GM23338 (cell line): ENCODE measurements around the gene ALCAM. TPM values are rescaled to one million over a fixed set of nuclear protein-coding genes. Genes with fewer than 3 reads are reported as not detected.

ENCODE experiments used
- ATAC-seq: fragments of 200-7000 bp; cut with Tn5 transposase; 3 replicates; pipeline ENCODE4 v1.9.1; 2020
- DNase-seq: peaks from one replicate; pipeline ENCODE4 v3.0.0-alpha.2; 2015; ENCODE audit warnings: low spot score
- H2AFZ ChIP-seq: fragments of 200-600 bp; sonication (generic); 2 replicates; pipeline ENCODE4 v1.8.0; 2016; ENCODE audit warnings: antibody characterized with exemption, mild to moderate bottlenecking, moderate library complexity
- H3F3A ChIP-seq: fragments of 200-600 bp; sonication (generic); replicated peaks from 2 replicates; pipeline ENCODE4 v1.8.0; 2017; ENCODE audit warnings: antibody characterized with exemption, mixed run types, low read depth
- H3K27ac ChIP-seq: fragments of 200-600 bp; sonication (generic); 2 replicates; pipeline ENCODE4 v1.6.1; 2016; ENCODE audit warnings: low read depth
- H3K27me3 ChIP-seq: fragments of 200-600 bp; sonication (generic); 2 replicates; pipeline ENCODE4 v1.8.0; 2016; ENCODE audit warnings: mild to moderate bottlenecking, mixed run types, moderate library complexity; ENCODE audit not compliant: insufficient read depth
- H3K36me3 ChIP-seq: fragments of 200-600 bp; sonication (generic); 2 replicates; pipeline ENCODE4 v1.8.0; 2016; ENCODE audit warnings: mild to moderate bottlenecking; ENCODE audit not compliant: insufficient read depth
- H3K4me1 ChIP-seq: fragments of 200-600 bp; sonication (generic); 2 replicates; pipeline ENCODE4 v1.8.0; 2016; ENCODE audit warnings: mild to moderate bottlenecking, moderate library complexity; ENCODE audit not compliant: insufficient read depth
- H3K4me2 ChIP-seq: fragments of 200-600 bp; sonication (generic); 2 replicates; pipeline ENCODE4 v1.7.1; 2017; ENCODE audit warnings: mixed run types
- H3K4me3 ChIP-seq: fragments of 200-600 bp; sonication (generic); 2 replicates; pipeline ENCODE4 v1.6.1; 2016; ENCODE audit warnings: mixed run types
- H3K79me2 ChIP-seq: fragments of 200-600 bp; sonication (generic); replicated peaks from 2 replicates; pipeline ENCODE4 v1.8.0; 2017; ENCODE audit warnings: mild to moderate bottlenecking; ENCODE audit not compliant: insufficient read depth
- H3K9me2 ChIP-seq: fragments of 200-600 bp; sonication (generic); 2 replicates; pipeline ENCODE4 v1.8.0; 2017; ENCODE audit not compliant: insufficient read depth
- H4K20me1 ChIP-seq: fragments of 200-600 bp; sonication (generic); replicated peaks from 2 replicates; pipeline ENCODE4 v1.8.0; 2017; ENCODE audit warnings: mild to moderate bottlenecking; ENCODE audit not compliant: insufficient read depth
- H3K27ac Mint-ChIP-seq: 2 replicates; pipeline ENCODE4 v1.8.0; 2020; ENCODE audit warnings: inconsistent platforms, mild to moderate bottlenecking, moderate library complexity, mixed read lengths
- H3K27me3 Mint-ChIP-seq: 3 replicates; pipeline ENCODE4 v1.8.0; 2022; ENCODE audit warnings: low read depth, mild to moderate bottlenecking, moderate library complexity, mixed read lengths, inconsistent platforms; ENCODE audit not compliant: insufficient read depth, poor library complexity
- H3K36me3 Mint-ChIP-seq: 3 replicates; pipeline ENCODE4 v1.8.0; 2021; ENCODE audit warnings: low read depth, mild to moderate bottlenecking, inconsistent platforms, moderate library complexity, mixed read lengths
- H3K4me1 Mint-ChIP-seq: 3 replicates; pipeline ENCODE4 v1.8.0; 2020; ENCODE audit warnings: mild to moderate bottlenecking, inconsistent platforms, mixed read lengths
- H3K4me3 Mint-ChIP-seq: 3 replicates; pipeline ENCODE4 v1.8.0; 2021; ENCODE audit warnings: moderate library complexity, mild to moderate bottlenecking, inconsistent platforms, mixed read lengths
- H3K9me3 Mint-ChIP-seq: 3 replicates; pipeline ENCODE4 v1.8.0; 2020; ENCODE audit warnings: moderate library complexity, mild to moderate bottlenecking, inconsistent platforms, mixed read lengths
- CREB1 ChIP-seq: fragments of 250-450 bp; sonication (Bioruptor Pico); IDR thresholded peaks from 2 replicates; pipeline ENCODE4 v1.5.0; 2020; ENCODE audit warnings: low read depth, mild to moderate bottlenecking, moderate library complexity
- EZH2 ChIP-seq: fragments of 200-600 bp; sonication (generic); IDR thresholded peaks from one replicate; pipeline ENCODE4 v1.8.0; 2017; ENCODE audit warnings: antibody characterized with exemption, mild to moderate bottlenecking, low read depth; ENCODE audit not compliant: unreplicated experiment
- EZH2phosphoT487 ChIP-seq: fragments of 200-600 bp; sonication (generic); IDR thresholded peaks from one replicate; pipeline ENCODE4 v1.8.1; 2018; ENCODE audit warnings: antibody characterized with exemption; ENCODE audit not compliant: unreplicated experiment
- JUNB ChIP-seq: IDR thresholded peaks from one replicate; pipeline ENCODE4 v1.6.1; 2016; ENCODE audit warnings: antibody characterized with exemption; ENCODE audit not compliant: unreplicated experiment
- NANOG ChIP-seq: IDR thresholded peaks from 2 replicates; pipeline ENCODE4 v1.6.1; 2016; ENCODE audit warnings: antibody characterized with exemption, borderline replicate concordance
- POLR2AphosphoS5 ChIP-seq: IDR thresholded peaks from 2 replicates; pipeline ENCODE4 v1.6.1; 2016; ENCODE audit warnings: antibody characterized with exemption, low read depth
- STAT1 ChIP-seq: IDR thresholded peaks from one replicate; pipeline ENCODE4 v1.6.1; 2016; ENCODE audit warnings: antibody characterized with exemption; ENCODE audit not compliant: unreplicated experiment
- ZNF114 ChIP-seq: fragments of 250-450 bp; sonication (Bioruptor Pico); IDR thresholded peaks from 2 replicates; pipeline ENCODE4 v1.5.0; 2020; ENCODE audit warnings: mild to moderate bottlenecking, moderate library complexity
- polyA plus RNA-seq: library from polyadenylated mRNA; unstranded; fragments of >200 nt; fragmentation: Nextera tagmentation; extraction: Ambion mirVana; gene quantifications from 2 replicates; pipeline ENCODE4 v1.2.1, GENCODE V29; 2016
- total RNA-seq: library from RNA; depleted of rRNA; stranded (reverse); fragments of >200 nt; shearing (Covaris generic); gene quantifications from 2 replicates; pipeline ENCODE4 v1.2.3, GENCODE V29; 2014
- TF ChIP-seq, protein P1 (sequence below): fragments of 250-450 bp; sonication (Bioruptor Pico); IDR thresholded peaks from 2 replicates; pipeline ENCODE4 v1.5.0; 2020; ENCODE audit warnings: mild to moderate bottlenecking, moderate library complexity
- TF ChIP-seq, protein P2 (sequence below): IDR thresholded peaks from 2 replicates; pipeline ENCODE4 v1.6.1; 2016; ENCODE audit warnings: antibody characterized with exemption

ALCAM gene
- total and polyA plus RNA-seq, 2 experiments from 2014 or later, result 11.3 to 36.0 TPM

DNA sequence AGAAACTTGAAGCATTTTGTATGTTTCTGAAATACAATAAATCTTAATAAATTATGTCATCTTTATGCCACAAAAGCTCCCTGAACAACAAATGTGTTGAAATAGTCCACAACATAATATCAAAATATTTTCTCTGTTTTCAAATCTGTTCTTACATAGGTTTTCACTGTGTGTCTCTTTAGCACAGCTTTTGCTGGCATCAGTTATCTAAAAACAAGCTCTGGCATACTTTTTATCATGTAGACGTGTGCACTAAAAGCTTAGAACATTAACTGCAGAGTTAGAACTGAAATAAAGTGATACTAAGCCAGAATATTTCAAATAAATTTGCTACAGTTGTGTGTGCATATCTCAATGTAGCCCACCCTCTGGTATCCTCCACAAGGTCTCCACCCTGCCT is 41.8 kb upstream of the ALCAM start:
- no peak for ATAC-seq

DNA sequence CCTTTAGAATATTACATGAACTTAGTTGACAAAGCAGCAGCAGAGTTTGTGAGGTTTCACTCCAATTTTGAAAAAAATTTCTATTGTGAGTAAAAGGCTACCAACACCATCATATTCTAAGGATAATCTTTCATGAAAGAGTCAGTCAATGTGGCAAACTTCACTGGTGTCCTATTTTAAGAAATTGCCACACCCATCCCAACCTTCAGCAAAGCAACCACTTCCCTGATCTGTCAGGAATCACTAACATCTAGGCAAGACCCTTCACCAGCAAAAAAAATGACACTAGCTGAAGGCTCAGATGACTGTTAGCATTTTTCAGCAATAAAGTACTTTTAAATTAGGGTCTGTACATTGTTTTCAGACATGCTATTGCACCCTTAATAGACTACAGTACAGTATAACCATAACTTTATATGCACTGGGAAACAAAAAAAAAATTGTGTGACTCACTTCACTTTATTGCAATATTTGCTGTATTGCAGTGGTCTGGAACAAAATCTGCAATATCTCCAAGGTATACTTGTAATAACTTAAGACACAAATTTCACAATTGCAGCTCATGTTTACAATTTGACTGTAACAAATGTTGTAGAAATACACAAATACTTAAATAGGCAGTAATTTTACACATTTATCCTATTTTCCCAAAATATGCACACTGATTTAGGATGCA is 38.9 kb upstream of the ALCAM start:
- Mint-ChIP-seq H3K27me3 (no peaks in the 10 kb centered on the region), H3K9me3 (peaks cover 9% of the 10 kb centered on the region), H3K4me3 (no peak overlapping the region), H3K4me1 (no peaks in the 10 kb centered on the region), H3K27ac (no peak overlapping the region), H3K36me3 (peaks cover 8% of the 10 kb centered on the region; the same call in 2 of the 3 replicates)
- no peak overlapping the region for H3K4me3 ChIP-seq
- H2AFZ ChIP-seq, result no peak overlapping the region
- no peaks in the 10 kb centered on the region for H3K36me3 ChIP-seq
- no peaks in the 10 kb centered on the region for H4K20me1 ChIP-seq
- no peaks in the 10 kb centered on the region for H3K79me2 ChIP-seq
- no peaks in the 10 kb centered on the region for H3K9me2 ChIP-seq
- no peaks in the 10 kb centered on the region for H3K4me1 ChIP-seq
- TF ChIP-seq ZNF114 (CRISPR knock-in tag) (no peak), EZH2phosphoT487 (no peak), POLR2AphosphoS5 (no peak), CREB1 (CRISPR knock-in tag) (no peak), STAT1 (no peak), NANOG (no peak), JUNB (no peak)
- TF ChIP-seq, protein P1, sequence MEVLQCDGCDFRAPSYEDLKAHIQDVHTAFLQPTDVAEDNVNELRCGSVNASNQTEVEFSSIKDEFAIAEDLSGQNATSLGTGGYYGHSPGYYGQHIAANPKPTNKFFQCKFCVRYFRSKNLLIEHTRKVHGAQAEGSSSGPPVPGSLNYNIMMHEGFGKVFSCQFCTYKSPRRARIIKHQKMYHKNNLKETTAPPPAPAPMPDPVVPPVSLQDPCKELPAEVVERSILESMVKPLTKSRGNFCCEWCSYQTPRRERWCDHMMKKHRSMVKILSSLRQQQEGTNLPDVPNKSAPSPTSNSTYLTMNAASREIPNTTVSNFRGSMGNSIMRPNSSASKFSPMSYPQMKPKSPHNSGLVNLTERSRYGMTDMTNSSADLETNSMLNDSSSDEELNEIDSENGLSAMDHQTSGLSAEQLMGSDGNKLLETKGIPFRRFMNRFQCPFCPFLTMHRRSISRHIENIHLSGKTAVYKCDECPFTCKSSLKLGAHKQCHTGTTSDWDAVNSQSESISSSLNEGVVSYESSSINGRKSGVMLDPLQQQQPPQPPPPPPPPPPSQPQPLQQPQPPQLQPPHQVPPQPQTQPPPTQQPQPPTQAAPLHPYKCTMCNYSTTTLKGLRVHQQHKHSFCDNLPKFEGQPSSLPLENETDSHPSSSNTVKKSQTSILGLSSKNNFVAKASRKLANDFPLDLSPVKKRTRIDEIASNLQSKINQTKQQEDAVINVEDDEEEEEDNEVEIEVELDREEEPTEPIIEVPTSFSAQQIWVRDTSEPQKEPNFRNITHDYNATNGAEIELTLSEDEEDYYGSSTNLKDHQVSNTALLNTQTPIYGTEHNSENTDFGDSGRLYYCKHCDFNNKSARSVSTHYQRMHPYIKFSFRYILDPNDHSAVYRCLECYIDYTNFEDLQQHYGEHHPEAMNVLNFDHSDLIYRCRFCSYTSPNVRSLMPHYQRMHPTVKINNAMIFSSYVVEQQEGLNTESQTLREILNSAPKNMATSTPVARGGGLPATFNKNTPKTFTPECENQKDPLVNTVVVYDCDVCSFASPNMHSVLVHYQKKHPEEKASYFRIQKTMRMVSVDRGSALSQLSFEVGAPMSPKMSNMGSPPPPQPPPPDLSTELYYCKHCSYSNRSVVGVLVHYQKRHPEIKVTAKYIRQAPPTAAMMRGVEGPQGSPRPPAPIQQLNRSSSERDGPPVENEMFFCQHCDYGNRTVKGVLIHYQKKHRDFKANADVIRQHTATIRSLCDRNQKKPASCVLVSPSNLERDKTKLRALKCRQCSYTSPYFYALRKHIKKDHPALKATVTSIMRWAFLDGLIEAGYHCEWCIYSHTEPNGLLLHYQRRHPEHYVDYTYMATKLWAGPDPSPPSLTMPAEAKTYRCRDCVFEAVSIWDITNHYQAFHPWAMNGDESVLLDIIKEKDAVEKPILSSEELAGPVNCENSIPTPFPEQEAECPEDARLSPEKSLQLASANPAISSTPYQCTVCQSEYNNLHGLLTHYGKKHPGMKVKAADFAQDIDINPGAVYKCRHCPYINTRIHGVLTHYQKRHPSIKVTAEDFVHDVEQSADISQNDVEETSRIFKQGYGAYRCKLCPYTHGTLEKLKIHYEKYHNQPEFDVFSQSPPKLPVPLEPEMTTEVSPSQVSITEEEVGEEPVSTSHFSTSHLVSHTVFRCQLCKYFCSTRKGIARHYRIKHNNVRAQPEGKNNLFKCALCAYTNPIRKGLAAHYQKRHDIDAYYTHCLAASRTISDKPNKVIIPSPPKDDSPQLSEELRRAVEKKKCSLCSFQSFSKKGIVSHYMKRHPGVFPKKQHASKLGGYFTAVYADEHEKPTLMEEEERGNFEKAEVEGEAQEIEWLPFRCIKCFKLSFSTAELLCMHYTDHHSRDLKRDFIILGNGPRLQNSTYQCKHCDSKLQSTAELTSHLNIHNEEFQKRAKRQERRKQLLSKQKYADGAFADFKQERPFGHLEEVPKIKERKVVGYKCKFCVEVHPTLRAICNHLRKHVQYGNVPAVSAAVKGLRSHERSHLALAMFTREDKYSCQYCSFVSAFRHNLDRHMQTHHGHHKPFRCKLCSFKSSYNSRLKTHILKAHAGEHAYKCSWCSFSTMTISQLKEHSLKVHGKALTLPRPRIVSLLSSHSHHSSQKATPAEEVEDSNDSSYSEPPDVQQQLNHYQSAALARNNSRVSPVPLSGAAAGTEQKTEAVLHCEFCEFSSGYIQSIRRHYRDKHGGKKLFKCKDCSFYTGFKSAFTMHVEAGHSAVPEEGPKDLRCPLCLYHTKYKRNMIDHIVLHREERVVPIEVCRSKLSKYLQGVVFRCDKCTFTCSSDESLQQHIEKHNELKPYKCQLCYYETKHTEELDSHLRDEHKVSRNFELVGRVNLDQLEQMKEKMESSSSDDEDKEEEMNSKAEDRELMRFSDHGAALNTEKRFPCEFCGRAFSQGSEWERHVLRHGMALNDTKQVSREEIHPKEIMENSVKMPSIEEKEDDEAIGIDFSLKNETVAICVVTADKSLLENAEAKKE (CRISPR knock-in tag), result no peak
- TF ChIP-seq, protein P2, sequence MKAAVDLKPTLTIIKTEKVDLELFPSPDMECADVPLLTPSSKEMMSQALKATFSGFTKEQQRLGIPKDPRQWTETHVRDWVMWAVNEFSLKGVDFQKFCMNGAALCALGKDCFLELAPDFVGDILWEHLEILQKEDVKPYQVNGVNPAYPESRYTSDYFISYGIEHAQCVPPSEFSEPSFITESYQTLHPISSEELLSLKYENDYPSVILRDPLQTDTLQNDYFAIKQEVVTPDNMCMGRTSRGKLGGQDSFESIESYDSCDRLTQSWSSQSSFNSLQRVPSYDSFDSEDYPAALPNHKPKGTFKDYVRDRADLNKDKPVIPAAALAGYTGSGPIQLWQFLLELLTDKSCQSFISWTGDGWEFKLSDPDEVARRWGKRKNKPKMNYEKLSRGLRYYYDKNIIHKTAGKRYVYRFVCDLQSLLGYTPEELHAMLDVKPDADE, result no peak
- no peak overlapping the region for H3K27ac ChIP-seq
- DNase-seq, result no peak
- ATAC-seq, result no peak
- no peak overlapping the region for H3K4me2 ChIP-seq
- H3F3A ChIP-seq, result no peaks in the 10 kb centered on the region
- no peaks in the 10 kb centered on the region for H3K27me3 ChIP-seq

More for the DNA sequence above, 41.8 kb upstream of the ALCAM start:
- no peak for TF ChIP-seq EZH2
- TF ChIP-seq ZNF114 (CRISPR knock-in tag), result no peak
- Histone ChIP-seq H4K20me1 (no peaks in the 10 kb centered on the region), H3K27ac (no peak overlapping the region), H2AFZ (no peak overlapping the region), H3K9me2 (no peaks in the 10 kb centered on the region), H3K79me2 (no peaks in the 10 kb centered on the region), H3K4me3 (no peak overlapping the region), H3K27me3 (no peaks in the 10 kb centered on the region), H3K36me3 (no peaks in the 10 kb centered on the region), H3F3A (no peaks in the 10 kb centered on the region), H3K4me1 (no peaks in the 10 kb centered on the region), H3K4me2 (no peak overlapping the region)
- H3K27ac Mint-ChIP-seq, result no peak overlapping the region
- no peaks in the 10 kb centered on the region for H3K4me1 Mint-ChIP-seq
- no peaks in the 10 kb centered on the region; the same call in 1 of the 3 replicates for H3K9me3 Mint-ChIP-seq
- H3K27me3 Mint-ChIP-seq, result no peaks in the 10 kb centered on the region
- H3K4me3 Mint-ChIP-seq, result no peak overlapping the region
- no peak for DNase-seq
- no peaks in the 10 kb centered on the region for H3K36me3 Mint-ChIP-seq
